ENCODE results near the gene COA8.

Gene COA8

GRCh38 chr14:103624860-103625259 is 62.1 kb downstream of the COA8 start:
- Histone ChIP-seq H3K4me3 (ENCODE audit: low read depth, low read length) (no peak overlapping the region), H3K9me3 (no peaks in the 10 kb centered on the region), H3K27me3 (no peaks in the 10 kb centered on the region), H3K4me1 (peaks cover 11% of the 10 kb centered on the region; the same call in 1 of the 2 replicates), H3K36me3 (peaks cover 3% of the 10 kb centered on the region; the same call in 1 of the 2 replicates)
- peak; percentile 57 for DNase-seq
- no peak for TF ChIP-seq CTCF (IDR thresholded peaks at IDR 0.05; ENCODE audit: low read depth, low read length)

- peaks cover 11% of the 10 kb centered on the region; the same call in 1 of the 2 replicates for H3K4me1 ChIP-seq
- no peaks in the 10 kb centered on the region for H3K27me3 ChIP-seq
- H3K4me3 ChIP-seq (ENCODE audit: low read depth, low read length), result no peak overlapping the region
- peaks cover 3% of the 10 kb centered on the region; the same call in 1 of the 2 replicates for H3K36me3 ChIP-seq
- no peak for DNase-seq
- no peaks in the 10 kb centered on the region for H3K9me3 ChIP-seq
- no peak for TF ChIP-seq CTCF (IDR thresholded peaks at IDR 0.05; ENCODE audit: low read depth, low read length)
Observed at GRCh38 chr14:103625356-103626095, 62.8 kb downstream of the COA8 start.

- Histone ChIP-seq H3K36me3 (peaks cover 3% of the 10 kb centered on the region; the same call in 1 of the 2 replicates), H3K4me1 (peaks cover 11% of the 10 kb centered on the region), H3K9me3 (no peaks in the 10 kb centered on the region), H3K27me3 (no peaks in the 10 kb centered on the region), H3K4me3 (ENCODE audit: low read depth, low read length) (no peak overlapping the region)
- no peak for TF ChIP-seq CTCF (IDR thresholded peaks at IDR 0.05; ENCODE audit: low read depth, low read length)
- DNase-seq, result no peak
Observed at GRCh38 chr14:103626146-103626850, 63.5 kb downstream of the COA8 start.

GRCh38 chr14:103627073-103628025 is 64.6 kb downstream of the COA8 start:
- H3K27me3 ChIP-seq, result no peaks in the 10 kb centered on the region
- no peak for DNase-seq
- peaks cover 11% of the 10 kb centered on the region for H3K4me1 ChIP-seq
- peak overlapping the region; percentile 92; the same call in 1 of the 2 replicates for H3K4me3 ChIP-seq (ENCODE audit: low read depth, low read length)
- peaks cover 3% of the 10 kb centered on the region for H3K36me3 ChIP-seq
- H3K9me3 ChIP-seq, result no peaks in the 10 kb centered on the region
- no peak for TF ChIP-seq CTCF (IDR thresholded peaks at IDR 0.05; ENCODE audit: low read depth, low read length)

- H3K4me3 ChIP-seq (ENCODE audit: low read depth, low read length), result peak overlapping the region; percentile 92
Observed at GRCh38 chr14:103628221-103628683, 65.5 kb downstream of the COA8 start.

More at GRCh38 chr14:103628221-103628683, 65.5 kb downstream of the COA8 start:
- Histone ChIP-seq H3K4me1 (peaks cover 11% of the 10 kb centered on the region), H3K36me3 (peaks cover 3% of the 10 kb centered on the region), H3K9me3 (no peaks in the 10 kb centered on the region), H3K27me3 (no peaks in the 10 kb centered on the region)
- no peak for TF ChIP-seq CTCF (IDR thresholded peaks at IDR 0.05; ENCODE audit: low read depth, low read length)
- peak; percentile 66 for DNase-seq
